GM21423 (cell line): ENCODE results near the gene NUDT9.

Experiments
- ATAC-seq: cut with Tn5 transposase; IDR thresholded peaks from one replicate; pipeline ENCODE4 v1.9.1; 2021; ENCODE audit warnings: mild to moderate bottlenecking, moderate library complexity; ENCODE audit not compliant: unreplicated experiment

NUDT9 gene

DNA sequence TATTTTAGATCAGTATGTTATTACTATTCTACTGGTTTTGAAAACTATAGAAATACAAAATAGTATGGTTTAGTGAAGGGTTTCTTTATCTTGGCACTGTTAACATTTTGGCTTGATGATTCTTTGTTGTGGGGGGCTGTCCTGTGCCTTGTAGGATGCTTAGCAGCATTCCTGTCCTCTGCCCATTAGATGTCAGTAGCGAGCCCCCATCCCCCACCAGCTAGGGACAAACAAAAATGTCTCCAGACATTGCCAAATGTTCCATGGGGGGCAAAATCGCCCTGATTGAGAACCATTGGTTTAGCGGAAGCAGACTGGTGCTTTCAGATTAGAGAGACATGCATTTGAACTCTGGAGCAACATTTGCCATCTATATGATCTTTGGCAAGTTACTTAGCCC is 83.5 kb downstream of the NUDT9 start:
- ATAC-seq: no peak

DNA sequence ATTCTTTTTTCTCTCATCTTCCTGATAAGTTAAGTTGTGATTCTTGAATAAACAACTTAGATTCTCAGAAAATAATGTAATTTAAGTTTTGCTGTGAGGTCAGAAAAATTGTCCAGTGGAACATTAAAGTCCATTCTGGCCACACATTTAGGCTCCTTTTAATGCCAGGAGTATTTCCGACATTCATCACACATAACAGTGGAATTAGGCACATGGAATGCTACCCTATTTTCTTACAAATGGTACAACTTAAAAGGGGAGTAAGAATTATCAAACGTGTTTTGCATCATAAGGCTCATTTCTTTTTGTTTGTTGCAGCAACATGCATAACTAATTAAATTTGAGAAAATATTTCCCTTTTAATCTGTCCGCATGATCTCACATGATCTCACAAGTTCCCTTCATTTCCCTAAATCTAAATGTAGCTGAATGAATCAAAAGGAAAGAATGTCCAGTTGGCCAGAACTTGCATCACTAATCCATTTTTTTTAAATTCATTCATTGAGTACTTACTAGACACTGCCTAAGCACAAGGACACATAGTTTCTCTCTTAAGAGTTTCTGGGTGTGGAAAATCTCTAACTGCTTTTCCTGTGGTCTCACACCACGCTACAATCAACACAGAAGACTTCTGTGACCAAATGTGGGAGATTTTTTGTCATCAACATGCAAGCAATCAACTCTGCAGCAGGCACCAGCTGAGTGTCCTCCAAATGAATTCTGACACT is 84.8 kb downstream of the NUDT9 start:
- no peak for ATAC-seq
